Renal cortex interstitium (tissue), 11 donors: ENCODE measurements around the gene TNFRSF19. TPM values are rescaled to one million over a fixed set of nuclear protein-coding genes. Genes with fewer than 3 reads are reported as not detected.

ENCODE experiments used
- DNase-seq, 11 donors: peaks; one replicate each; pipeline ENCODE4 v3.0.0-alpha.2; 2013; ENCODE audit warnings: low read depth in 9 of 11, low spot score in 4 of 11; ENCODE audit errors: extremely low read depth in 1 of 11
- polyA plus RNA-seq, 3 donors: library from polyadenylated mRNA; unstranded; fragments of 120-200 nt; gene quantifications; one replicate each; pipeline ENCODE4 v1.2.1, GENCODE V29; 2013; ENCODE audit not compliant: insufficient read length in 3 of 3

TNFRSF19 gene
- polyA plus RNA-seq, 3 donors = 50.6 to 60.0 (median 54.1) TPM

- no peak for DNase-seq
Observed at GRCh38 chr13:23722726-23723453, 152.7 kb downstream of the TNFRSF19 start.

GRCh38 chr13:23723471-23723870 lies 153.3 kb downstream of the TNFRSF19 start:
- no peak for DNase-seq

DNA sequence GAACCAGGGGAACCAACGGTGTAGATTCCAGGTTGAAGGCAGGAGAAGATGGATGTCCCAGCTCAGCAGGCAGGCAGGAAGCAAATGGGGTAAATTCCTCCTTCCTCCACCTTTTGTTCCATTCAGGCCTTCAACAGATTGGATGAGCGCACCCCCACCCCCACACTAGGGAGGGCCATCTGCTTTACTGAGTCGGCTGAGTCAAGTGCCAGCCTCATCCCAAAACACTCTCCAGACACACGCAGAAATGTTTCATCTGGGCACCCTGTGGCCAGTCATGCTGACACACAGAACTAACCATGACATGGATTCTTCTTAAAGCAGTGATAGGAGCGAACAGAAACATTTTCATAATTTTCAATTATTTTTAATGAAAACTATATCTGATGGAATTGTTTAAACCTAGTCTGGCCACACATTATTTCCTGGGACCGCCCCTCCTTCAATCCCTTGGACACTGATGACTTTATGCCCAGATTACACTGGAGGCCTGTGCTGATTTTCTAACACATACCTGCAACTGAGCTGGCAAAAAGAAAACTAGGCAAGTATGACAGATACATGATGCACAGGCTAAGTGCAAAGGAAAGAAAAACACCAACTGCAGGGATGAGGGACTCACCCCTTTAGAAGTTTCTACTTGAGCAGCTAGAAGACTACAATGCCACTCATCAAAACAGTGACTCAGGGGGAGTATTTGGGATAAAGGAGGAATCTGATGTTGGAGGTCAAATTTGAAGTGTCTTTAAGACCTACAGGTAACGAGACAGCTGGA lies 154.2 kb downstream of the TNFRSF19 start:
- no peak for DNase-seq

Other genes starting within 250 kb of the TNFRSF19 start
- gene SACS, start 136.7 kb upstream of the TNFRSF19 start, polyA plus RNA-seq = 10 to 100 TPM in 2 of 3 donors, 1 to 10 TPM in 1; 9.5 to 13.5 (median 12.5) TPM